Measurements from ENCODE around the gene LARGE1. TPM values are rescaled to one million over a fixed set of nuclear protein-coding genes. Genes with fewer than 3 reads are reported as not detected.

Gene LARGE1
- total and polyA plus RNA-seq, 5 donors: 23.8 to 100.0 (median 73.1) TPM

DNA sequence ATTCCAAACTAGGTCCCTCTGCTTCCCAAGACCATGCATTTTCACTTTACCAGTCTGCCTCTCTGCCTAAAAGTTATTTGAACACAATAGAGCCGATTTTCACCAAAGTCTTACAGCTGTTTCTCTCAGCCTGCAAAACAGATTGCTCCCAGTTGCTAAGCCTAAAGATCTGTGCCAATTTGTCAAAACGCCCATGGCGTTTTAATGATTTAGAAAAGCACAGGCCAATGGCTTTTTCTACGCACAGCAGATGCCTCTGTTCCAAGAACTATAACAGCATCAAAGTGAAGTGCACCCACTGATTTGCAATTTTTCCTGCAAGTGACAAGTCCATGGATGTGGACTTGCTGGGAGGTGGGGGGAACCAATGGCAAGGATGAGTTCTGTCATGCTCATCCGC lies 688.2 kb downstream of the LARGE1 start:
- Histone ChIP-seq H3K4me1 (ENCODE audit: control insufficient read depth, insufficient read depth, low read length) (no peaks in the 10 kb centered on the region), H3K4me3 (ENCODE audit: low read length) (no peak overlapping the region), H3K27ac (ENCODE audit: low read length) (no peak overlapping the region), H3K9me3 (ENCODE audit: control insufficient read depth, low read length) (peaks cover 2% of the 10 kb centered on the region), H3K27me3 (ENCODE audit: control insufficient read depth, insufficient read depth) (no peaks in the 10 kb centered on the region)
- intact Hi-C loops (cut with DNase I): no loop called here
- ATAC-seq (no peak), DNase-seq (no peak)
- WGBS: 78% methylated on average over 5 of the region's 5 CpGs

DNA sequence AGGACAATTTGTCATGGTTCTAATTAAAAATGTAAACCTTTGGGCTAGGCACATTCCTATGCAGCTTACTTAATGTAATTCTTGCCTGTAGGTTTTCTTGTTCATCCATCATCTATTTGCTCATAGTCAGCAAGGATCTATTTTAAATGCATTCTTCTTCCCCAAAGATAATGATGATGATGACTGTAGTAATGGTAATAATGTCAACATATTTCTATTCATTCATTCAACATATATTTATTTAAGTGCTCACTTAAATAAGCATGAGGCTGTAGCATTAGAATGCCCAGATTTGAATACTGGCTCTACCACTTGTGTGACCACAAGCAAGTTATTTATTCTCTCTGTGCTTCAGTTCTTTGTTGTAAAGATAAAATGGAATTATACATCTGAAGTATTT lies 692.5 kb downstream of the LARGE1 start:
- Histone ChIP-seq H3K27ac (ENCODE audit: low read length) (no peak overlapping the region), H3K4me3 (ENCODE audit: low read length) (no peak overlapping the region), H3K27me3 (ENCODE audit: control insufficient read depth, insufficient read depth) (no peaks in the 10 kb centered on the region), H3K4me1 (ENCODE audit: control insufficient read depth, insufficient read depth, low read length) (no peaks in the 10 kb centered on the region), H3K9me3 (ENCODE audit: control insufficient read depth, low read length) (peaks cover 5% of the 10 kb centered on the region)
- ATAC-seq: no peak
- DNase-seq: no peak
- intact Hi-C loops (cut with DNase I): no loop called here

DNA sequence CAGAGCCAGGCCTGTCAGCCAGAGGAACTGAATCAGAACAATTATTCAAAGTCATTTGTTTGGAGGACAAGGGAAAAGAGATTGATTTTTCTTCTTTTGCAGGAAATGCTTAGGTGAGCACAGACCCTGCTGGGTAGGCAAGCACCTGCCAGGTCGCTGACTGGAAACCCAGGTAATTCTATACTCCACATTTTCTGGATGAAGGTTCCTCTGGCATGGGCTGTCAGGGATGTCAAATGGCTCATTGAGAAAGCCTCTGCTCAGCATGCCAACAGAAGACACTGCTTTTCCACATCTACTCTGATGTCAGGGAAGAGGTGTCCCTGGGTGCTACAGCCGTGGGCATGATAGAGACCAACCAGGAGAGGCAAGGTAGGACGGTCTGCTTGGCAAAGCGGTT lies 695.4 kb downstream of the LARGE1 start:
- ATAC-seq (no peak), DNase-seq (no peak)
- peaks cover 5% of the 10 kb centered on the region for H3K9me3 ChIP-seq (ENCODE audit: control insufficient read depth, low read length)
- intact Hi-C loops (cut with DNase I): no loop called here
- 93% methylated on average over 4 of the region's 4 CpGs for WGBS
- H3K27ac ChIP-seq (ENCODE audit: low read length): no peak overlapping the region
- no peak overlapping the region for H3K4me3 ChIP-seq (ENCODE audit: low read length)
- H3K4me1 ChIP-seq (ENCODE audit: control insufficient read depth, insufficient read depth, low read length): no peaks in the 10 kb centered on the region
- no peaks in the 10 kb centered on the region for H3K27me3 ChIP-seq (ENCODE audit: control insufficient read depth, insufficient read depth)

Small RNA genes within 50 kb of the gene (microRNA-seq; reads per million reads assigned to microRNA genes)
- 0 reads per million in 2 donors for gene MIR4764

Data from right cardiac atrium (tissue), 5 donors.